ENCODE results near the gene ARMCX4.
"Not testable (repeated sequence)": the region's sequence is repeated elsewhere in the genome, so short reads cannot be mapped to it uniquely, and the experiment has no call there.

ARMCX4 gene

GRCh38 chrX:101485212-101485949, at the start of gene ARMCX4:
Gene ARMCX4 (plus strand): TSS chrX:101485456. CDS start chrX:101488590, 3,134 bp downstream.
- peak; percentile 1 for DNase-seq

- DNase-seq: no peak
Observed at GRCh38 chrX:101442085-101442484, 43.2 kb upstream of the ARMCX4 start.

- no peak for DNase-seq
Observed at GRCh38 chrX:101449279-101449678, 36.0 kb upstream of the ARMCX4 start.

GRCh38 chrX:101450085-101450484, 35.2 kb upstream of the ARMCX4 start:
- DNase-seq: no peak

- DNase-seq: no peak
Observed at GRCh38 chrX:101450961-101451360, 34.3 kb upstream of the ARMCX4 start.

DNA sequence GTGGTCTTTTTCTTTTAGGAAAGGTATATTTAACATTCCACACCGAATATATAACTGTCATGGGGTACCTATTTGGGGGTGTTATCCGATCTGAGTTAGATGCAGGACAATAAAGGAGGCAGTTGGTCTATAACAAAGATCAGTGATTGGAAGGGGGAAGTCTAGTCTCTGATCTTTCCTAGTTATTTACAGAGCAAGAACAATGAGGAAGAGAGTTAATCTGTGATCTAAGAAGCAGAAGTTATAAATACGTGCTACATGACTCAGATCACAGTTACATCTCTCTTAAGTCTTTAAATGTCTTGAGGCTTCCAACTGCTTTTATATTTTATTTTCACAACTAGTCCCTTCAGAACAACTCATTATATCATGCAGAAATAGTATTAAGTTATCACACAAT, 33.2 kb upstream of the ARMCX4 start:
- DNase-seq: no peak

GRCh38 chrX:101460669-101461068, 24.6 kb upstream of the ARMCX4 start:
- no peak for DNase-seq

DNA sequence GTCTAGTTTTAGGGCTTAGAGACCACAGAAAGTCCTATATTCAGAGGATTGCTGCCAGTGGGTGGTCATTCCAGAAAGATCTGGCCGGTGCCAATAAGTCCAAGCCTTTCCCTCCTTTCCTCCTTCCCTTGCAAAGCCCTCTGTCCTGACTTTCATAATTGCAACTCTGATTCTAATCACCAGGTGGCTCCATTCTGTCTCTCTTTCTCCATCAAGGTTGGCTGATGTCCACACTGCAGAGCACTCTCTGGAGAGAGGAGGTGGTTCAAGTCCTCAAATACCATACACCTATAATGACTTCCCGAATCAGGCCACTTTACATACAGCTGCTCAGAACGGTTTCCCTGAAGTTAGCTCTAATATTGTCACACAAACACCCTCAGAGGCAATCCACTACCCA, 22.4 kb upstream of the ARMCX4 start:
- no peak for DNase-seq

GRCh38 chrX:101478366-101478765, 6.9 kb upstream of the ARMCX4 start:
- no peak for DNase-seq

GRCh38 chrX:101482296-101482695, 3.0 kb upstream of the ARMCX4 start:
- DNase-seq: no peak

DNA sequence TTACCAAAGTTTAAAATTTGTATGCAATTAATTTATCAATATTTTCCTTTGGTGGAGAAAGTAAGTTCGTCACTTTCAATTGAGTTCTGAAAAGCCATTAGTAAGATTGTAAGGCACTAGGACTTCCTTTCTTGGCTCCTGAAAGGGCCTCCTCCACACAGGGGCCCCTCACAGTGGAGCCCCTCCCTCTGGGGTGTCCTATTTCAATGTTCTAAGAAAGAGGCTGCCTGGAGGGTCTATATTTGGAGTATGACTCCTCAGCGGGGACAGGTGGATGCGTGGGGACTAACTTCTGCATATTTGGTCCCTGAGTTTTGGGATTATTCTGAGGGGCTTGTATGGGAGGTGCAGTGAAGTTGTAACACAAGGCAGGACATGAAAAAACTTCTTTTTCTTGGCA, 1.6 kb upstream of the ARMCX4 start:
- no peak for DNase-seq

- no peak for DNase-seq
Observed at GRCh38 chrX:101484135-101484534, 1.1 kb upstream of the ARMCX4 start.

GRCh38 chrX:101488796-101489195, 3.5 kb downstream of the ARMCX4 start:
- DNase-seq: no peak

- DNase-seq: no peak
Observed at GRCh38 chrX:101491943-101492342, 6.7 kb downstream of the ARMCX4 start.

DNA sequence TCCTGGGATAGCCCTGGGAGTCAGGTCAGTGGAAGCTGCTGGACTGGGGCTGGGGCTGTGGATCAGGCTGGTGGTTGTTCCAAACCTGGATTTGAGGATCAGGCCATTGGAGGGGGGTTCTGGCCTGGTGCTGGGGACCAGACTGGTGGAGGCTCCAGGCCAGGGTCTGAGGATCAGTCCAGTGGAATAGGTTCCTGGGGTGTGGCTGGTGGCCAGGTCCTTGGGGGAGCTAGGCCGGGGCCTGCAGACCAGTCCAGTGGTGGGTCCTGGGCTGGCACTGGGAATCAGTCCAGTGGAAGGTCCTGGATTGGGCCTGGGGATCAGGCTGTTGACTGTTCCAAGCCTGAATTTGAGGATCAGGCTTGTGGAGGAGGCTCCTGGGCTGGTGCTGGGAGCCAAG, 8.0 kb downstream of the ARMCX4 start:
- no peak for DNase-seq

GRCh38 chrX:101502929-101503328, 17.7 kb downstream of the ARMCX4 start:
- DNase-seq: not testable (repeated sequence)

- no peak for DNase-seq
Observed at GRCh38 chrX:101507372-101507771, 22.1 kb downstream of the ARMCX4 start.

DNA sequence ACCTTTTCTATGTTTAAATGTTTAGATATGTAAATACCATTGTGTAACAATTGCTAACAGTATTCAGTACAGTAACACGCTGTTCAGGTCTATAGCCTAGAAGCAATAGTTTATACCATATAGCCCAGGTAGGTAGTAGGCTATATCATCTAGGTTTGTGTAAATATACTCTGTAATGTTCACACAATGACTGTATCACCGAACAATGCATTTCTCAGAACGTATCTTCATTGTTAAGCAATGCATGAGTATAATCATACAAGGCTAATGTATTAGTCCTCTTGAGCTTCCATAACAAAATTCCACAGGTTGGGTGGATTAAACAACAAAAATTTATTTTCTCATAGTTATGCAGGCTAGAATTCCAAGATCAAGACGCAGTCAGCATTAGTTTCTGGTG, 22.7 kb downstream of the ARMCX4 start:
- DNase-seq: no peak

GRCh38 chrX:101530944-101531343, 45.7 kb downstream of the ARMCX4 start:
- no peak for DNase-seq
